ENCODE results near the gene PSG1. TPM values are rescaled to one million over a fixed set of nuclear protein-coding genes. Genes with fewer than 3 reads are reported as not detected.
"Not testable (repeated sequence)": the region's sequence is repeated elsewhere in the genome, so short reads cannot be mapped to it uniquely, and the experiment has no call there.

Gene PSG1
- total RNA-seq, 2 experiments from 2014 or later = not detected

DNA sequence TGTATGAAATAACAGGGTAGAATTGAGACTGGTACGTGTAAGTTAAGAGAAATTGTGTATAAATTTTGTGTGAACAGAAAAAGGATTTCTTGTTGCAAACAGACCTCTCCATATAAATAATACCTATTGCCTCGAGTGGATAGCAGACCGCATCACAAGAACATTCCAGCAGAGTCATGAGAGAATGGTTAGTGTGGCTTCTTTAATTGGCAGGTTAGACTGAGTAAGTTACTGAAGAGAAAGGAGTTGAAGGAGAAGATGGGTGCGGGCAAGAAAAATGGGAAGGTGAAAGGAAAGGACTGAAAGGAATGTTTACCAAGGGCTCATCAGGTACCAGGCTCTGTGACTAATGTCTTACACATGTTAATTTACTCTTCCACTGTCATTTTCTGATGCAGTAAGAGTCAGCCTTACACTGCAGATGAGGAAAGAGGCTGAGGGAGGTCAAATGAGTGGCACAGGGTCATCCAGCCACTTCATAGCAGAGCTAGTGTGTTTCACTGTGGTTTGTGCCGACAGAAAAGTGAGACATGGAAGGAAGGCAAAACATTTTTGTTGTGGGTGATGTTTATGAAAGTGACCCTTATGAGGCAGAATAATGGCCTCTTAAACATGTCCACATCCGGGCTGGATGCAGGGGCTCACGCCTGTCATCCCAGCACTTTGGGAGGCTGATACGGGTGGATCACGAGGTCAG lies 46.6 kb downstream of the PSG1 start:
- H3K27me3 Mint-ChIP-seq (ENCODE audit: low read depth) = peaks cover 12% of the 10 kb centered on the region
- H3K9me3 Mint-ChIP-seq; CTCF ChIA-PET; DNase-seq; H3K27ac Mint-ChIP-seq; intact Hi-C loops (cut with micrococcal nuclease); H3K4me3 Mint-ChIP-seq; H3K36me3 Mint-ChIP-seq (ENCODE audit: low read depth); H3K4me1 Mint-ChIP-seq (ENCODE audit: low read depth): not testable (repeated sequence)

DNA sequence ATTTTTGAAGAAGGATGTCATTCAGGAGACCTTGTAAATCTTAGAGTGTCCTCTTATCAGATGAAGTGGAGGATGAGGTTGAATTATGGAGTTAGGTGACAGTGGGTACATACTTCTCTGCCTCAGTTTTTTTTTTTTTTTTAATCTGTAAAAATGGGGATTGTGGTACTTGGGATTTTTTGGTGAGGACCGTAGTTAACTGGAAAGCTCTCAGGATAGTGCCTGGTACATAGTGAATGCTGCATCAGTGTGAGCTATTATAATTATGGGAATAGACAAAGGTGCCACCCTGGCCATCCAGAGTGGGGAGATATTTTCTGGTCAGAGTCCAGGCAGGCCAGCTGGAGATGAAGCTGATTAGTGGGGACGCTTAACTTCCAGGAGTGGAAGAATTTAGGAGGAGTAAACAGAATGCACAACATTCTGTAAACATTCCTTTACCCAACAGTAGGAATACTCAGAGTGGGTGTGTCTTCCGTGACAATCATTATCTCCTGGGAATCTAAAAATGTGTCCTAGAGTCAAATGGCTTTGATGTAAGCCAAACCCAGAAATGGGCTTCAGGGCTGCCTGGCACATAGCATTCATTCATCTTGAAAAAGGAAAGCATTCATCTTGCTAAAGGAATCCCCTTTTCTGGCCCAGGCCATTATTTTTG lies 47.4 kb downstream of the PSG1 start:
- H3K27ac Mint-ChIP-seq; H3K4me3 Mint-ChIP-seq; H3K9me3 Mint-ChIP-seq; H3K4me1 Mint-ChIP-seq (ENCODE audit: low read depth); H3K36me3 Mint-ChIP-seq (ENCODE audit: low read depth); CTCF ChIA-PET; DNase-seq; intact Hi-C loops (cut with micrococcal nuclease): not testable (repeated sequence)
- H3K27me3 Mint-ChIP-seq (ENCODE audit: low read depth) = peaks cover 12% of the 10 kb centered on the region

DNA sequence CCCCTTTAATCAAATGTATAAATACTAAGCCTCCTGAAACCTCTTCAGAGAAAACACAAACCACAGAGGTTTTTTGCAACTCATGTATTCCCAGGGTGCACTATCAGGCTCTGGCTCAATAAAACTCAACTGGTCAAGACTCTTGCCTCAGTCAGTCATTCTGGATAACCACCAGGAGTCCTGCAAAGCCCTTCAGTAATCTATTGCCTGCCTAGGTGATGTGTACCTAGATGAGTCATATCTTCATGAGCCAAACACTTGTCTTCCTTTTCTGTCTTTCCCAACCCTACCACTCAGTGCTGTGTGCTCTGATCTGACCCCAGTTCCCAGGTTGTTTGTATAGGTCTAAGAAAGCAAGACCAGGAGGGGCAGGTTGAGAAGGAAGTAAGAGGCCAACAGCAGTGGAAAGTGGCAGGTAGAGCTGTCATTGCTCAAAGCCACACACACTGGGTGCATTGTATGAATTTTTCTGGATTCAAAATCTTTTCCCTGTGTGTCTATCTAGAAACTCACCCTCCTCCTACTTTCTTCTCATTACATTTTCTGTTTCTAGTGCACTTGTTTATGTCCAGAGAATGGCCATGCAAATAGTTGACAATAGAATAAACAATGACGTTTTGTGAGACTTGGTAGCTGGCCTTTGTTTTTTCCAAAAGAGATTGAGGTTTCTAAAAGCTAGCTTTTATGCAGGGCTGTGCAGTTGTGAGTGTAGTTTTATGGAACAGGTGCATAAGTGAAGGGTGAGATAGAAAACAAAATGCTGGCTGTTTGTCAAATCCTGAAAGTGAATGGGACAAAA lies 48.1 kb downstream of the PSG1 start:
- Mint-ChIP-seq H3K4me1 (ENCODE audit: low read depth) (no peaks in the 10 kb centered on the region), H3K9me3 (no peaks in the 10 kb centered on the region), H3K36me3 (ENCODE audit: low read depth) (no peaks in the 10 kb centered on the region), H3K27ac (no peak overlapping the region), H3K27me3 (ENCODE audit: low read depth) (peaks cover 12% of the 10 kb centered on the region), H3K4me3 (no peak overlapping the region)
- no peak for DNase-seq
- intact Hi-C loops (cut with micrococcal nuclease) = no loop called here
- CTCF ChIA-PET = interaction anchor here (0.6 kb wide), 1 partner anchor 487 kb away, joined by 3 read pairs; no protein-coding TSS in a partner anchor

DNA sequence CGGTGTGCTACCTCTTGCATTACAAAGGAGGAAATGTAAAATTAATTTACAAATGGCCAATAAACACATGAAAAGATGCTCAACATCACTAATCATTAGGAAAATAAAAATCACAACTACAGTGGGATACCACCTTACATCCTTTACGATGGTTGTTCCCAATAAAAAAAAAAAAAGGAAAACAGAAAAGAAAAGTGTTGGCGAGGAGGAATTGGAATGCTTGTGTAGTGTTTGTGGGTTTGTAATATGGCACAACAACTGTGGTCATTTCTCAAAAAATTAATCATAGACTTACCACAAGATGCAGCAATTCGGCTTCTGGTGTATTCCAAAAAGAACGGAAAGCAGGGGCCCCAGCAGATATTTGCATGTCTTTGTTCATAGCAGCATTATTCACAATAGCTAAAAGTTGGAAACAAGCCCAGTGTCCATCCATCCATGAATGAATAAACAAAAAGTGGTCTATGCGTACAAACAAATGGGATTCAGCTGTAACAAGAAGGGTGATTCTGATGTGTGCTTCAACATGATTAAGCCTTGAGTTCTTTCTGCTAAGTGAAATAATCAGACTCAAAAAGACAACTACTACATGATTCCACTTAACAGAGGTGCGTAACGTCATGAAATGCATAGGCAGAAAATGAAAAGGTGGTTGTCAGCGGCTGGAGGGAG lies 58.1 kb downstream of the PSG1 start:
- H3K27ac Mint-ChIP-seq; DNase-seq; H3K4me3 Mint-ChIP-seq; CTCF ChIA-PET; H3K4me1 Mint-ChIP-seq (ENCODE audit: low read depth); intact Hi-C loops (cut with micrococcal nuclease); H3K36me3 Mint-ChIP-seq (ENCODE audit: low read depth): not testable (repeated sequence)
- H3K27me3 Mint-ChIP-seq (ENCODE audit: low read depth) = peaks cover 28% of the 10 kb centered on the region
- peaks cover 11% of the 10 kb centered on the region for H3K9me3 Mint-ChIP-seq

DNA sequence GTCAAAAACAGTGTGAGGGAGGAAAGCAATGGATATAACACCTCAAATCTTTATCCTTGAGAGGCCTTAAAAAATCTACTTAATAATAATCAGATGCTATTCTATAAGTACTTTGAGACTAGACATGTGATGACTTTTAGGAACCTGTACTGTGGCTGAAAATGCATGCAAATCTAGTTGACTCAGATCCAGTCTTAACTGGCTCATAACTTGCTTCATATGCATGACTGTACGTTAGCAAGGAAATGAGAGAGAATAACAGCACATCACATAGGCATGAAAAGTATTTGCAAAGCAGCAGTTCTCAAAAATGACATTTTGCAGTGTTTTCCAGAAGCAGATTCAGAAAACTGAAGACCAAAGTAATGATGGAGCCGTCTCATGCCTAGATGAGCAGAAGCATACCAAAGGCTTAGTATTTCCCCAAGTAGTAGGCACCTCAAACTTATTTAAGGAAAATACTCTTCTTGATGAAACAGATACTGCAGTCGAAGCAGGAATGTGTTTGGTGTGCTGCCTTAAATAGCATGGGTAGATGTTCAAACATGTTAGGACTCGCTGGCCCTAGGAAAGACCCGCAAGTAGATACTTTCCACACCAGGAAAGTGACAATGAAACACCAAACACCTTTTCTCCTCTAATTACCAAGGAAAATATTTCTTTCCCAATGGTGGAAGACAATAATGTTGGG lies 59.4 kb downstream of the PSG1 start:
- intact Hi-C loops (cut with micrococcal nuclease); H3K4me1 Mint-ChIP-seq (ENCODE audit: low read depth); H3K36me3 Mint-ChIP-seq (ENCODE audit: low read depth); CTCF ChIA-PET; H3K27ac Mint-ChIP-seq; H3K9me3 Mint-ChIP-seq; H3K4me3 Mint-ChIP-seq; DNase-seq: not testable (repeated sequence)
- peaks cover 29% of the 10 kb centered on the region for H3K27me3 Mint-ChIP-seq (ENCODE audit: low read depth)

DNA sequence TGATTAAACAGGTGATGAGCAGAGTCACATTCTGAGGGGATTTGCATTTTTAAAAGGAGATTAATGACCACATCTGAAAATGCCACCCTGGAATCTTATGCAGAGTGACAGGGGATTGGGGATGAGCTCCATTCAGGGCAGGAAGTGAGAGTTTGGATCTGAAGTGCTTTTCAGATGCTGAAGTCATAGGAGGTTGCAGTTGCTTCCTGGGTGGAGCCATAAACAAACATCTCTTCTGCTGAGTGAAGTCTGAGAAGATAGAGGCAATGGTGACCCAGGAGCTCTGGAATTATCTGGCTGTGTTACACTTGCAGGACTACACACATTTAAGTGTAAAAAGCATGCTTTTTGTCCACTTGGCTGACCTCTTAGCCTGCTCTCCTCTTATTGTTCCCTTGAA lies 62.6 kb downstream of the PSG1 start:
- no peak overlapping the region for H3K27ac Mint-ChIP-seq
- no peak overlapping the region for H3K4me3 Mint-ChIP-seq
- DNase-seq = no peak
- peaks cover 30% of the 10 kb centered on the region for H3K27me3 Mint-ChIP-seq (ENCODE audit: low read depth)
- peaks cover 5% of the 10 kb centered on the region for H3K9me3 Mint-ChIP-seq
- intact Hi-C loops (cut with micrococcal nuclease) = no loop called here
- H3K4me1 Mint-ChIP-seq (ENCODE audit: low read depth) = no peaks in the 10 kb centered on the region
- CTCF ChIA-PET = no interaction called here
- H3K36me3 Mint-ChIP-seq (ENCODE audit: low read depth) = no peaks in the 10 kb centered on the region

Other genes starting within 250 kb of the PSG1 start
- gene PSG3, start 139.2 kb downstream of the PSG1 start, total RNA-seq = not detected
- not detected for gene PSG8, start 114.0 kb downstream of the PSG1 start, total RNA-seq
- gene PSG6, start 38.2 kb upstream of the PSG1 start, total RNA-seq = not detected
- gene PSG7, start 57.5 kb upstream of the PSG1 start, total RNA-seq = not detected
- gene PSG11, start 146.8 kb upstream of the PSG1 start, total RNA-seq = not detected
- not detected for gene PSG2, start 203.0 kb upstream of the PSG1 start, total RNA-seq